ENCODE results near the gene BUD13. TPM values are rescaled to one million over a fixed set of nuclear protein-coding genes. Genes with fewer than 3 reads are reported as not detected.

Gene BUD13
- total and polyA plus RNA-seq, 2 of the 13 experiments (the other 11 are each of a cell fraction or from before 2014, with no cell fraction given) = 13.3 to 25.9 TPM

- TF ChIP-seq ZGPAT (CRISPR knock-in tag; IDR thresholded peaks at IDR 0.05) (peak; percentile 96), ARID3A (IDR thresholded peaks at IDR 0.05; ENCODE audit: low read depth, low read length) (no peak), ZNF512B (CRISPR knock-in tag; IDR thresholded peaks at IDR 0.05; ENCODE audit: borderline replicate concordance) (no peak), IRX3 (CRISPR knock-in tag; IDR thresholded peaks at IDR 0.05; ENCODE audit: borderline replicate concordance, low read depth) (peak; percentile 83; the same call in 1 of the 2 replicates), GABPA (IDR thresholded peaks at IDR 0.05; ENCODE audit: low read depth, low read length) (peak; percentile 81), GABPA (CRISPR knock-in tag; IDR thresholded peaks at IDR 0.05; ENCODE audit: low read depth) (peak; percentile 90), RXRA (CRISPR knock-in tag; IDR thresholded peaks at IDR 0.05) (peak; percentile 73), ZNF276 (CRISPR knock-in tag; IDR thresholded peaks at IDR 0.05; ENCODE audit: low read depth) (0 out of 2 replicates have a peak, but pooled peaks have one; percentile 81), ZNF253 (CRISPR knock-in tag; IDR thresholded peaks at IDR 0.05; ENCODE audit: borderline replicate concordance) (peak; percentile 75; the same call in 1 of the 2 replicates), ZSCAN25 (CRISPR knock-in tag; IDR thresholded peaks at IDR 0.05) (peak; percentile 54; the same call in 1 of the 2 replicates), ZNF546 (CRISPR knock-in tag; conservative IDR thresholded peaks at IDR 0.05) (peak; percentile 93), RFXANK (CRISPR knock-in tag; IDR thresholded peaks at IDR 0.05) (no peak), ZFY (CRISPR knock-in tag; IDR thresholded peaks at IDR 0.05) (peak; percentile 93), ZBTB8A (CRISPR knock-in tag; IDR thresholded peaks at IDR 0.05; ENCODE audit: borderline replicate concordance, low read depth) (no peak; the same call in 1 of the 2 replicates), ATF6 (CRISPR knock-in tag; conservative IDR thresholded peaks at IDR 0.05) (no peak; the same call in 1 of the 2 replicates), MZF1 (CRISPR knock-in tag; IDR thresholded peaks at IDR 0.05; ENCODE audit: borderline replicate concordance) (no peak; the same call in 1 of the 2 replicates), KDM1A (CRISPR knock-in tag; IDR thresholded peaks at IDR 0.05) (0 out of 2 replicates have a peak, but pooled peaks have one; percentile 7), MIER3 (CRISPR knock-in tag; IDR thresholded peaks at IDR 0.05; ENCODE audit: borderline replicate concordance) (peak; percentile 88; the same call in 1 of the 2 replicates)
Measured at GRCh38 chr11:116772443-116773202, at the start of gene BUD13 (continued).

All from HepG2 (cell line).